NB4 (cell line): Measurements from ENCODE around the gene ALPK3.

ENCODE experiments used
- POLR2A ChIP-seq: IDR thresholded peaks from 2 replicates; pipeline ENCODE4 v1.6.1; 2011; ENCODE audit warnings: mild to moderate bottlenecking; ENCODE audit not compliant: insufficient read length; ENCODE audit errors: extremely low read depth
- TF ChIP-seq, protein P1 (sequence below): IDR thresholded peaks from one replicate; pipeline ENCODE4 v1.5.1; 2012; ENCODE audit warnings: low read depth, low read length

DNA sequence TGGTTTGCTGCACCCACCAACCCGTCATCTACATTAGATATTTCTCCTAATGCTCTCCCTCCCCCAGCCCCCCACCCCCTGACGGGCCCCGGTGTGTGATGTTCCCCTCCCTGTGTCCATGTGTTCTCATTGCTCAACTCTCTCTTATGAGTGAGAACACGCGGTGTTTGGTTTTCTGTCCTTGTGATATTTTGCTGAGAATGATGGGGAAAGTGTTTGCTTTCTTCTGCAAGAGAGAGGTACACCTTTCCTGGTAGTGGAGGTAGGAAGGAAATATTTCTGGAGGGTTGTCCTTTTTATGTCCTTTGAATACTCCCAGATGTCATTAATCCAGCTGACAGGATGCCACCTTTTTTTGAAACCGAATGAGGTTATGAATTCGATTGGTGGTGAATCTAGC, 56.8 kb downstream of the ALPK3 start:
- no peak for TF ChIP-seq POLR2A
- TF ChIP-seq, protein P1, sequence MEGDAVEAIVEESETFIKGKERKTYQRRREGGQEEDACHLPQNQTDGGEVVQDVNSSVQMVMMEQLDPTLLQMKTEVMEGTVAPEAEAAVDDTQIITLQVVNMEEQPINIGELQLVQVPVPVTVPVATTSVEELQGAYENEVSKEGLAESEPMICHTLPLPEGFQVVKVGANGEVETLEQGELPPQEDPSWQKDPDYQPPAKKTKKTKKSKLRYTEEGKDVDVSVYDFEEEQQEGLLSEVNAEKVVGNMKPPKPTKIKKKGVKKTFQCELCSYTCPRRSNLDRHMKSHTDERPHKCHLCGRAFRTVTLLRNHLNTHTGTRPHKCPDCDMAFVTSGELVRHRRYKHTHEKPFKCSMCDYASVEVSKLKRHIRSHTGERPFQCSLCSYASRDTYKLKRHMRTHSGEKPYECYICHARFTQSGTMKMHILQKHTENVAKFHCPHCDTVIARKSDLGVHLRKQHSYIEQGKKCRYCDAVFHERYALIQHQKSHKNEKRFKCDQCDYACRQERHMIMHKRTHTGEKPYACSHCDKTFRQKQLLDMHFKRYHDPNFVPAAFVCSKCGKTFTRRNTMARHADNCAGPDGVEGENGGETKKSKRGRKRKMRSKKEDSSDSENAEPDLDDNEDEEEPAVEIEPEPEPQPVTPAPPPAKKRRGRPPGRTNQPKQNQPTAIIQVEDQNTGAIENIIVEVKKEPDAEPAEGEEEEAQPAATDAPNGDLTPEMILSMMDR, result no peak
